GM19035 (cell line): Measurements from ENCODE around the gene SPDL1.

ENCODE experiments used
- ATAC-seq: cut with Tn5 transposase; IDR thresholded peaks from one replicate; pipeline ENCODE4 v1.9.1; 2021; ENCODE audit not compliant: unreplicated experiment

Gene SPDL1, protein sequence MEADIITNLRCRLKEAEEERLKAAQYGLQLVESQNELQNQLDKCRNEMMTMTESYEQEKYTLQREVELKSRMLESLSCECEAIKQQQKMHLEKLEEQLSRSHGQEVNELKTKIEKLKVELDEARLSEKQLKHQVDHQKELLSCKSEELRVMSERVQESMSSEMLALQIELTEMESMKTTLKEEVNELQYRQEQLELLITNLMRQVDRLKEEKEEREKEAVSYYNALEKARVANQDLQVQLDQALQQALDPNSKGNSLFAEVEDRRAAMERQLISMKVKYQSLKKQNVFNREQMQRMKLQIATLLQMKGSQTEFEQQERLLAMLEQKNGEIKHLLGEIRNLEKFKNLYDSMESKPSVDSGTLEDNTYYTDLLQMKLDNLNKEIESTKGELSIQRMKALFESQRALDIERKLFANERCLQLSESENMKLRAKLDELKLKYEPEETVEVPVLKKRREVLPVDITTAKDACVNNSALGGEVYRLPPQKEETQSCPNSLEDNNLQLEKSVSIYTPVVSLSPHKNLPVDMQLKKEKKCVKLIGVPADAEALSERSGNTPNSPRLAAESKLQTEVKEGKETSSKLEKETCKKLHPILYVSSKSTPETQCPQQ

GRCh38 chr5:169583424-169584220 lies at the start of gene SPDL1:
TSS of gene SPDL1 (plus strand) at chr5:169583773. CDS start at chr5:169588417, 4,644 bp downstream.
- peak; percentile 92 for ATAC-seq

DNA sequence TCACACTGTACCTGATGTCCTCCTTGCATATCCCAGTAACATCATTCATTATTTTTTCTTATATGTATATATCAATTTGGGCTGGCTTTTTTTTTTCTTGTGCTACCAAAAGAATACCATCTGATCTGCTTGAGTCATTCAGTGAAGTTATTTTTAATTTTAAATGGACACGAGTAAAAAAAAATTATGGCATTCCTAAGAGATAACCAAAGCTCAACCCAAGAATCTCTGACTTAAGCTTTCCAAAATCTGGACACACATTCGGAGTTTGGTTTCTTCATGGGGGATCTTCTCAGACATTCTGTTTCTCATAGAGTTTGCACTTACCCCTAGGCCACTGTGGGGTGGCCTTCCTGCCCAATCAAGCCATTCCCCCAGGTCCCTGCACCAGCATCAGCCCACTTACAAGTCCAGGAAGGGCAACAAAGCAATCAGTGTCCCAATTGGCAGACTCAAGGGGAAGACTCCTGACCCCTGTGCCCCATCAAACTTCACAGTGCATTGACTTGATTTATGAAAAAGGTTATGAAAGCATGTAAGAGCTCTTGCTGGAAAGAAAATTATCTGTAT lies 49.2 kb upstream of the SPDL1 start:
- no peak for ATAC-seq

GRCh38 chr5:169534939-169535338 lies 48.6 kb upstream of the SPDL1 start:
- no peak for ATAC-seq

- no peak for ATAC-seq
Observed at GRCh38 chr5:169538944-169539343, 44.6 kb upstream of the SPDL1 start.

DNA sequence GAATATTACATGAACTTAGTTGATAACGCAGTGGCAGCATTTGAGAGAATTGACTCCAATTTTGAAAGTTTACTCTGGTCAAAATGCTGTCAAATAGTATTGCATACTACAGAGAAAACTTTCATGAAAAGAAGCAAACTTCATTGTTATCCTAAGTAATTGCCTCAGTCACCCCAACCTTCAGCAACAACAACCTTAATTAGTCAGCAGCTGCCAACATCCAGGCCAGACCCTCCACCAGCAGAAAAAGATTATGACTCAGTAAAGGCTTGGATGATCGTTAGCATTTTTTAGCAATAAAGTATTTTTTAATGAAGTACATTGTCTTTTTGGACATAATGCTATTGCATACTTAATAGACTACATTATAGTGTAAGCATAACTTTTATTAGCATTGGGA lies 40.8 kb upstream of the SPDL1 start:
- ATAC-seq = no peak

DNA sequence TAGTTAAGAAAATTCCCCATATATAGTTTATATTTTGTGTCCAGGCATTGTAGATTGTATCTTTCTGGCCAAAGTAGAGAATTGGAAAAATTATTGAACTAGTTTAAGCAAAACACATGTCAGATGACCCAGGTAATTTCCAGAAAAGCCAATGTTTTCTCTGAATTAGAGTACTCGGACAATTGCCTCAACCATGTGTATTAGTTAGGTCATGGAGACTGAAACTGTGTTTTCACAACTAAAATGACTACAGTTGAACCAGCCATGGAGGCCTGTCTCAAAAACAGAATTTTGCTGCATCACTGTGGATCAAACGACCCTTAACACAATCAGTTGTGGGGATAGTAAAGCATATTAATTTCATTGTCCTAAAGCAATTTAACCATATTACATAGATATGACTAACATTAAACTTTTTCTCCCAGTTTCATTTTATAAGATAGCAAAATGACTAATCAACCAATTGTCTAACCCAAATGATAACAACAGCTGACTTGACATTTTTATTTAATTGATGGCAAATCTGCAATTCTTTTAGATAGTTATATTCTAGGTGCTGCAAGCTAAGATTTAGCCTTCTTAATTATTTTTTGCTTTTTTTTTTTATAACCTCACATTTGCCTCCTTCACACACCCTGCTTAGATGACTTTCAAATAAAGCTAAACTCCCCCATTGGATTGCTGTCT lies 39.2 kb upstream of the SPDL1 start:
- ATAC-seq = no peak

GRCh38 chr5:169545762-169546161 lies 37.8 kb upstream of the SPDL1 start:
- ATAC-seq = no peak

DNA sequence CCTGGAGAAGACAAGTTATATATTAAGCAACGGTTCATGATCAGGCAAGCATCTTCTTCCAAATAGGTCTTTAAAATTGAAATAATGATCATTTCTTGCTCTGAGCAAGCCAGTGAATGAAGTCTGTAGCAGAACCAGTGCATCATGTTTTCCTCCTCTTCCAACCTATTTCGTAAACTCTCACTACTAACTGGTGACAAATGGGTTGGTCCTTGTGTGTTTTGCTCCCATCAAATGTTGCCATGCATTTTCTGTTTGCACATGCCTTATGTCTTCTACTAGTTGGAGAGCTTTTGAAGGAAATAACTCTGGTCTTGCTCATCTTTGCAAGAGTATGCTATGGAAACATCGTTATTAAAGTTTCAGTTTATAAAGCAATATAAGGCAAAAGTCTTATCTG lies 37.2 kb upstream of the SPDL1 start:
- ATAC-seq = no peak

DNA sequence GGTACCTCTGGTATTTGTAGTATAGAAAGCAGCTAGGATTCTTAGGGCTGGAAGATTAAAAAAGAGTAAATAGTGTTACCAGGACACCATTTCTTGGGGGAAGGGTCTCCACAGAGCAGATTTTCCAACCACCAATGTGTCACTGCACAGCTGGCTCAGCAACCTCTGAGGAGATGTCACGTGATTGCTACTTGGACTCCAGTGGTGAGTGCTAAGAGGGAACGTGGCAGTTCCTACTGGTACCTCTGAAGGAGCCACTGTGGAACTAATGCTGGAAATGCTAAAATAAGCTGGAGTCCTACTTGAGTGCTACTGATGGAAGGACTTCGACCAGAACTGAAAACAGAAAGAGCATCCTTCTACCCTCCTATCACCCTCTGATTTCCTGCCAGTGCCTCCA lies 36.1 kb upstream of the SPDL1 start:
- no peak for ATAC-seq

DNA sequence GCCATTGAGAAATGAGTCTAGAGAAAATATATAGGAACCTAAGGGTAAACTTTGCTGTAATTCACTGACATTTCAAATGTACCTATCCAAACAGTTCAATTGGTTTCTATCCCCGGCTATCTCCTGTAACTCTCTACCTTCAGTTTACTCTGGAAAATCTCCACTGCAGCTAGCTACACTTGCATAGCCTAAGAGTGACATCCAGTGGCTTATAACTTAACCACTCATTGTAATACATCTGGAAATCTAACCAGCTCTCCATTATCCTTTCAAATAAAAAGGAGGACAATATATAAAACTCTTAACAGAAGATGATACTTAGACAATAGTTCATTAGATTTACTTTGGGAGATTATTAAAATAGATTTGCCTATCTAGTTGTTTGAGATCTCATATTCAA lies 35.3 kb upstream of the SPDL1 start:
- ATAC-seq = no peak

DNA sequence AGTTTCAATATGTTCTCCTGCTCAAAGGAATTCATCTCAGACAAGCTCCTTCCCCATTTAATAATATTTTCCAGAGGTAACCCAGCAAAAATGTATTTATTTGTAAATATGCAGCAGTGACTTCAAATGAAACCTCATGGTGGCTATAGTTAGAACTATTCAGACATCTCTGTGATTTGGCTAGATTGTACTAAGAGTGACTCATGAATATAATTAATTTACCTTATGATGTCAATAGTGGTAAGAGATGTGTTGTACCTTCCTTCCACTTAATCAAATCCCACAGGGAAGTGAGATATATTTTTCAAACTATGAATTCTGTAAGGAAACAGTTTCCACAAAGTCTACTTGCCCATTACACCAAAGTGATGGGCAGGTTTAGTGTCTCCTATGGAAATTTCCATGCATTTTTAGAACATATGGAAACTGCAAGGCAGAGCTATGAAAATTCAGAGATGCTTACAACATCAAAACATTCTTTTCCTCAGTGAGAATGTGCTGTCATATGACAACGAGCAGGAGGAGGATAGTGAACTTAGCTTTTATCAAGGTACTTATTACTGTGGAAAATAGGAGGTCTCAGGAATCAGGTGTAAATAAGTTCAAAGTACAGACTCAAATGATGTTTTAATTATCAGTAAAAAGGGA lies 34.0 kb upstream of the SPDL1 start:
- no peak for ATAC-seq

DNA sequence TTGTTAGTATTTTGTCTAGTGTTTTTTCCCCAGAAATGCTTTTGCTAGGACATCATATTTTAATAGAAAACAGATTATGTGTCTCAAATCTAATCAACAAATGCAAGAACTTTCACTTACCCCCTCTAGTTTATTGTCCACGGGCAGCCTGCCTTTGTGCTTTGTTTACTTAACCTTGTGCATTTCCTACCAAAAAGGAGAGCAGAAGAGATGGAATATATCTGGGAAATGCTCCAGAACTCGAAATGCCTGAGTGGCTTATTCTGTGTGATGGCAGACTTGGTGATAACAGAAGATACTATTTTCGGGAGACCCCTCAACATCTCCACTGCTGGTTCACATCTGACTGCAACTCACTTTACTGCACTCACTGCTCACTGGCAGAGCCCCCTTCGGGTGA lies 33.3 kb upstream of the SPDL1 start:
- ATAC-seq = no peak

- ATAC-seq = no peak
Observed at GRCh38 chr5:169551146-169551545, 32.4 kb upstream of the SPDL1 start.

- ATAC-seq = no peak
Observed at GRCh38 chr5:169551696-169552095, 31.9 kb upstream of the SPDL1 start.

DNA sequence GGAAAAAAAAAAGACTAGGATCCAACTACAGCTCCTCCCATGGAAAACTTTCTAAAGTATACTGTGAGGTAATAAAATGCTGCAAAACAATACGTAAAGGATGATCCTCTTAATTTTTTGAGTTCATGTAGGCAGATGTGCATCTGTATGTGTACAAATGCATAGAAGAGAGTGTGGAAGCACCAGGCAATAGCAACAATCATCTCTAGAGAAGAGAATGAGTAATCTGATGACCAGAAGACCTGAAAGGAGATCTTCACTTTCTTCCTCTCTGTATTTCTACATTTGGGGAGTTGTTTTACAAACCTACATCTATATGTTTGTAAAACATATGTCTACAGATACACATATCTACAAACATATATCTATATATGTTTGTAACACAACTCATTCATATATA lies 29.3 kb upstream of the SPDL1 start:
- ATAC-seq = no peak

GRCh38 chr5:169557838-169558237 lies 25.7 kb upstream of the SPDL1 start:
- ATAC-seq = no peak

- ATAC-seq = no peak
Observed at GRCh38 chr5:169561893-169562292, 21.7 kb upstream of the SPDL1 start.

GRCh38 chr5:169563369-169563768 lies 20.2 kb upstream of the SPDL1 start:
- no peak for ATAC-seq

- ATAC-seq = no peak
Observed at GRCh38 chr5:169566202-169566601, 17.4 kb upstream of the SPDL1 start.

GRCh38 chr5:169567079-169567478 lies 16.5 kb upstream of the SPDL1 start:
- no peak for ATAC-seq
